Stimulated activated CD4-positive, alpha-beta T cell treated with anti-CD3 and anti-CD28 coated beads, Interleukin-12 subunit alpha, Interleukin-12 subunit beta, amount 100 ng/mL, for 24 hours (primary cell): ENCODE data around the gene TSHZ3.

ENCODE experiments used
- DNase-seq, 2 experiments: peaks; one replicate each; pipeline ENCODE4 v3.0.0-alpha.2; 2020; ENCODE audit warnings: low read depth in 2 of 2

The TSHZ3 gene

GRCh38 chr19:31313291-31314030 is 35.8 kb downstream of the TSHZ3 start:
- DNase-seq, result no peak

GRCh38 chr19:31312677-31313244 is 36.5 kb downstream of the TSHZ3 start:
- no peak for DNase-seq

- peak; percentile 13 to 31 for DNase-seq
Measured at GRCh38 chr19:31312009-31312676, 37.1 kb downstream of the TSHZ3 start.

GRCh38 chr19:31310432-31311133 is 38.7 kb downstream of the TSHZ3 start:
- DNase-seq, result no peak

GRCh38 chr19:31308781-31309180 is 40.5 kb downstream of the TSHZ3 start:
- no peak for DNase-seq

- no peak for DNase-seq
Measured at GRCh38 chr19:31307071-31307669, 42.1 kb downstream of the TSHZ3 start.

GRCh38 chr19:31306006-31306753 is 43.1 kb downstream of the TSHZ3 start:
- no peak for DNase-seq

- DNase-seq, result no peak
Measured at GRCh38 chr19:31304831-31305312, 44.4 kb downstream of the TSHZ3 start.

GRCh38 chr19:31303262-31303815 is 45.9 kb downstream of the TSHZ3 start:
- no peak for DNase-seq

- no peak for DNase-seq
Measured at GRCh38 chr19:31301306-31301980, 47.8 kb downstream of the TSHZ3 start.

GRCh38 chr19:31300422-31300821 is 48.8 kb downstream of the TSHZ3 start:
- DNase-seq, result no peak

- no peak for DNase-seq
Measured at GRCh38 chr19:31299665-31300064, 49.6 kb downstream of the TSHZ3 start.

GRCh38 chr19:31297991-31298390 is 51.2 kb downstream of the TSHZ3 start:
- DNase-seq, result no peak

- no peak for DNase-seq
Measured at GRCh38 chr19:31296741-31297390, 52.4 kb downstream of the TSHZ3 start.

- DNase-seq, result no peak
Measured at GRCh38 chr19:31294189-31294588, 55.0 kb downstream of the TSHZ3 start.

GRCh38 chr19:31292639-31293185 is 56.5 kb downstream of the TSHZ3 start:
- no peak for DNase-seq

GRCh38 chr19:31290931-31291590 is 58.2 kb downstream of the TSHZ3 start:
- no peak for DNase-seq

GRCh38 chr19:31289976-31290375 is 59.3 kb downstream of the TSHZ3 start:
- no peak for DNase-seq

- no peak for DNase-seq
Measured at GRCh38 chr19:31289381-31289880, 59.8 kb downstream of the TSHZ3 start.
